Right lobe of liver (tissue), 6 donors: Measurements from ENCODE around the gene WDFY4. TPM values are rescaled to one million over a fixed set of nuclear protein-coding genes. Genes with fewer than 3 reads are reported as not detected.

Experiments
- ATAC-seq, 4 donors: fragments of 200-7000 bp; cut with Tn5 transposase; one replicate each; pipeline ENCODE4 v1.9.1; 2020; ENCODE audit warnings: mild to moderate bottlenecking in 4 of 4, moderate library complexity in 4 of 4
- DNase-seq, 3 donors: peaks; one replicate each; pipeline ENCODE4 v3.0.0-alpha.2; 2020
- H3K27ac ChIP-seq, 3 donors: fragments of 200-600 bp; one replicate each; pipeline ENCODE4 v1.8.0; 2022
- H3K27me3 ChIP-seq, 2 donors: fragments of 200-600 bp; one replicate each; pipeline ENCODE4 v1.8.0; 2022
- H3K36me3 ChIP-seq, 4 donors: fragments of 200-600 bp; sonication (generic) in 1 of 4; one replicate each; pipeline versions ENCODE4 v1.5.1 to v1.8.0; 2017 to 2022; ENCODE audit warnings: control low read depth in 1 of 4
- H3K4me1 ChIP-seq, 4 donors: fragments of 200-600 bp; sonication (generic) in 1 of 4; one replicate each; pipeline versions ENCODE4 v1.5.1 to v1.8.0; 2017 to 2022; ENCODE audit warnings: control low read depth in 1 of 4
- H3K4me3 ChIP-seq, 3 donors: fragments of 200-600 bp; one replicate each; pipeline ENCODE4 v1.8.0; 2022
- H3K9me3 ChIP-seq, 4 donors: fragments of 200-600 bp; sonication (generic) in 1 of 4; one replicate each; pipeline versions ENCODE4 v1.5.1 to v1.8.0; 2017 to 2022; ENCODE audit warnings: control low read depth in 1 of 4
- POLR2A ChIP-seq: fragments of 450-650 bp; IDR thresholded peaks from one replicate; pipeline ENCODE4 v1.6.1; 2017; ENCODE audit warnings: antibody characterized with exemption, mild to moderate bottlenecking
- WGBS: methylation state at CpG from one replicate; pipeline ENCODE4 v1.1.6; 2018; ENCODE audit warnings: low coverage, low lambda C conversion rate; ENCODE audit not compliant: insufficient coverage; ENCODE audit errors: missing lambda C conversion rate; 5-methylcytosine and 5-hydroxymethylcytosine counted together
- intact Hi-C, 2 donors: fragments of 100-400 bp; cut with DNase I; formaldehyde crosslinking; loops; one replicate each; pipeline versions ENCODE4 v1.11.2 to v1.14.1; 2022
- total RNA-seq, 6 experiments: library from RNA; depleted of rRNA in 2 of 6; stranded (reverse); fragments of >200 nt in 2 of 6; fragmentation: NEBNext Ultra II Directional in 3 of 6; extraction: Animal tissue kit (Norgen Biotek cat#: 25700) in 3 of 6; gene quantifications; one replicate each; pipeline versions ENCODE4 v1.1.0 to v1.2.4, GENCODE V29; 2016 to 2023
- TF ChIP-seq, protein P1 (sequence below), 4 donors: fragments of 200-600 bp in 3 of 4; fragments of 450-650 bp in 1 of 4; IDR thresholded peaks; one replicate each; pipeline versions ENCODE4 v1.5.1 to v1.8.0; 2016 to 2022; ENCODE audit warnings: antibody characterized with exemption in 4 of 4, mild to moderate bottlenecking in 2 of 4
- donor health status: DM: no; HTN: yes; CAD: no.
- donor health status: DM: no; HTN: no; CAD: no.
- donor health status: DM: no; HTN: no; CAD: no.
- donor health status: DM: no; HTN: yes; CAD: no.
- donor health status: DM: no; HTN: yes; CAD: no.

Gene WDFY4
- total RNA-seq, 6 experiments from 2014 or later: 1.4 to 4.1 (median 1.9) TPM

DNA sequence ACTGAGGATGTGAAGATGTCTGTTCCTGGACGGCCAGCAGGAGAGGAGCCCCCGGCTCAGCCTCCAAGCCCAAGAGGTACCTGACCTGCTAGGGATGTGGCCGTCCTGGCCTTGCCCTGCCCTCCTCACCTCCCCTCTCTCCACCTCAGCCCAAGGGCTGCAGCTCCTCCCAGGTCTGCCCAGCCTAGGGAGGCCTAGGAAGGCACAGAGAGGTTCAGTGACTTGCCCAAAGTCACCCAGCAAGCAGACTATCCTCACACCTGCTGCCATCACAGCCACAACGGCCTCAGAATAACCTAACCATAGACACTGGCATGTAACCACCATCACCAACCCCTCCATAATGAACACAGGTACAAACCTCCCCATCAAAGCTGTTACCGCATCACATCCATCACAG lies 293.6 kb downstream of the WDFY4 start:
- H3K27me3 ChIP-seq: no peaks in the 10 kb centered on the region
- H3K4me1 ChIP-seq: no peaks in the 10 kb centered on the region
- intact Hi-C loops: loop anchor here (5.0 kb wide), 2 partner anchors 184 to 189 kb away; no protein-coding TSS in a partner anchor
- H3K27ac ChIP-seq: no peak overlapping the region
- H3K4me3 ChIP-seq: no peak overlapping the region
- ATAC-seq (no peak), DNase-seq (no peak)
- H3K9me3 ChIP-seq: no peaks in the 10 kb centered on the region
- TF ChIP-seq, protein P1, sequence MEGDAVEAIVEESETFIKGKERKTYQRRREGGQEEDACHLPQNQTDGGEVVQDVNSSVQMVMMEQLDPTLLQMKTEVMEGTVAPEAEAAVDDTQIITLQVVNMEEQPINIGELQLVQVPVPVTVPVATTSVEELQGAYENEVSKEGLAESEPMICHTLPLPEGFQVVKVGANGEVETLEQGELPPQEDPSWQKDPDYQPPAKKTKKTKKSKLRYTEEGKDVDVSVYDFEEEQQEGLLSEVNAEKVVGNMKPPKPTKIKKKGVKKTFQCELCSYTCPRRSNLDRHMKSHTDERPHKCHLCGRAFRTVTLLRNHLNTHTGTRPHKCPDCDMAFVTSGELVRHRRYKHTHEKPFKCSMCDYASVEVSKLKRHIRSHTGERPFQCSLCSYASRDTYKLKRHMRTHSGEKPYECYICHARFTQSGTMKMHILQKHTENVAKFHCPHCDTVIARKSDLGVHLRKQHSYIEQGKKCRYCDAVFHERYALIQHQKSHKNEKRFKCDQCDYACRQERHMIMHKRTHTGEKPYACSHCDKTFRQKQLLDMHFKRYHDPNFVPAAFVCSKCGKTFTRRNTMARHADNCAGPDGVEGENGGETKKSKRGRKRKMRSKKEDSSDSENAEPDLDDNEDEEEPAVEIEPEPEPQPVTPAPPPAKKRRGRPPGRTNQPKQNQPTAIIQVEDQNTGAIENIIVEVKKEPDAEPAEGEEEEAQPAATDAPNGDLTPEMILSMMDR (IDR thresholded peaks at IDR 0.05): no peak
- TF ChIP-seq POLR2A: no peak
- no peaks in the 10 kb centered on the region for H3K36me3 ChIP-seq
- WGBS: 90% methylated on average over 3 of the region's 5 CpGs

DNA sequence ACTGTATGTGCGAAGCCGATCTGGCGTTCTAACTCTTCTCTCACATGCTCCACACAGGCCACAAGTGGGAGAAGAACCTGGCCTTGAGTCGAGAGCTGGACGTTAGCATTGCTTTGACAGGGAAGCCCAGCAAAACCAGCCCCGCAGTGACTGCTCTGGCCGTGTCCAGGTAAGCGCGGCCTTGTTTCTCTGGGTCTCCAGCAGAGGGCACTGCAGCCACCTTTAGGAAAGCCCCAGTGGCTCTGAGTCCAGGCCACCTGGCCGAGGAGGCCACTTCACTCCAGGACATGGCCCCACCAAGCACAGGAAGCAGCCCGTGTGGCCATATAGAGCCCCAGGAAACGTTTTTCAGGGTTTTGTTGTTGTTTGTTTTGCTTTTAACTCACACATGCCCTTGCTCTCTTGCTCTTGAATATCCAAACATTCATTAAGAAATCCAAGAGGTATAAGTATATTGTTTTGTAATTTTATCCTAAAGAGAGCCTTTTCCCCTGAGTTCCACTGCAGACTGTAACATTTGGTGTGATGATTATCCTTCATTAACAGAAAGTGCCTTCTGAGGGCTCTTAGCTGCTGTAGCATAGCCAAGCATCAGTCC lies 296.7 kb downstream of the WDFY4 start:
- H3K27ac ChIP-seq: no peak overlapping the region
- intact Hi-C loops: no loop called here

DNA sequence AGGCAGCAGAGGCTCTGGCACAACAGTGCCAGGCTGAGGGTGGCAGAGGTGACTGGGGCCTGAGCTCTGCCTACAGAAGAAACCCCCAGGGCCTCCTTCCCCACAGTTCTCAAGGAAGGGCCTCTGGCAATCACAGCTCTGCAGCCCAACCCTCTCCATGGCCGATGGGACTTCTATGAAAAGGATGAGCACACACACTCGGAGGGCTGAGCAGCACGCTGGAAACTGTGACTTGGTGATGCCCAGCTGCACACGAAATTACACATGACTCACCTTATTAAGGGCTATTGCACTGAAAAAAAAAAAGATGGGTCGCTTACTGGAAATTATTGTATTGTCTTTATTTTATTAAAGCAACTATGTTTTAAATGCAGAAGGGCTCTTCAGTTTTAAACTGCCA lies 297.9 kb downstream of the WDFY4 start:
- no peak overlapping the region for H3K4me3 ChIP-seq
- 78% methylated on average over 3 of the region's 5 CpGs for WGBS
- no peaks in the 10 kb centered on the region for H3K27me3 ChIP-seq
- no peaks in the 10 kb centered on the region for H3K36me3 ChIP-seq
- no peaks in the 10 kb centered on the region for H3K9me3 ChIP-seq
- TF ChIP-seq POLR2A: no peak
- TF ChIP-seq, protein P1 (IDR thresholded peaks at IDR 0.05): no peak
- intact Hi-C loops: no loop called here
- H3K4me1 ChIP-seq: no peaks in the 10 kb centered on the region
- ATAC-seq: no peak
- DNase-seq: no peak
- no peak overlapping the region for H3K27ac ChIP-seq

More for the DNA sequence above, 296.7 kb downstream of the WDFY4 start:
- H3K9me3 ChIP-seq: no peaks in the 10 kb centered on the region
- H3K27me3 ChIP-seq: no peaks in the 10 kb centered on the region
- DNase-seq: peak; percentile 70 to 77 (median 72)
- ATAC-seq: peak; percentile 92 to 99 (median 96)
- no peak overlapping the region for H3K4me3 ChIP-seq
- TF ChIP-seq, protein P1 (IDR thresholded peaks at IDR 0.05): peak; percentile 85 to 90 (median 88)
- TF ChIP-seq POLR2A: no peak
- no peaks in the 10 kb centered on the region for H3K36me3 ChIP-seq
- WGBS: 0% methylated on average over 3 of the region's 12 CpGs
- no peaks in the 10 kb centered on the region for H3K4me1 ChIP-seq

DNA sequence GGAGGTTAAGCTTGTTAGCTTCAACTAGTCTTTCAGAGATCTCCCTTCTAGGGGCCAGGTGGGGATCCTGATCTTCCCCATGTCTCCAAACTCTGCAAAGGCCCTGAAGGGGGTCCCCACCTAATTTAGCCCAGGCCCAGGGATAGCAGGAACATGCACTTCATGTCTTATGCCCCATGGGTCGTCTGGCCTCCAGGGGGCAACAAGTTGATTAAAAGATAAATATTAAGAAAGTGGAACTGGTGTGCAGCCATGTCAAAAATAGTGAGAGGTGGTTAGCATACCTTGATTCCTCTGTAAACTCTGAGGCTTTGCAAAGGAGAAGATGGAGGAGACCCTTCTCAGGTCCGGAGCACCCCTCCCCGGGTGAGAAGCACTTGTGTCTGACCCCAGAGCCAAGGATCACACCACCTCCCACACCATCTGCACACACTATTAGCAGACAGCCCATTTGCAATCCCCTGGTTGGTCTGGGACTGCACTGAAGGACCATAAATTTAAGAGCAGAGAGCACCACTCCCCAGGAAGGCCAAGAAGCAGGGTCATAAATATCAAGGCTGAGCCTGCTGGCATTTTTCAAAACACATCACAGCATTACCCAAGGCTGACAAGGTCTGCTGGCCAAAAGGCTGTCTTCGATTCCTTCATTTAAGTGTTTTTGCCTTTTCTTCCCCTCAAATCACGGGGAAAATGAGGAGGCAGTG lies 299.1 kb downstream of the WDFY4 start:
- H3K4me3 ChIP-seq: no peak overlapping the region
- no peaks in the 10 kb centered on the region for H3K9me3 ChIP-seq
- no peaks in the 10 kb centered on the region for H3K4me1 ChIP-seq
- no peak for ATAC-seq
- WGBS: 68% methylated on average over 3 of the region's 5 CpGs
- TF ChIP-seq POLR2A: no peak
- TF ChIP-seq, protein P1 (IDR thresholded peaks at IDR 0.05): no peak
- H3K27ac ChIP-seq: no peak overlapping the region
- H3K36me3 ChIP-seq: no peaks in the 10 kb centered on the region
- H3K27me3 ChIP-seq: no peaks in the 10 kb centered on the region
- intact Hi-C loops: no loop called here
- no peak for DNase-seq
